ENCODE data around the gene TUBB2A. TPM values are rescaled to one million over a fixed set of nuclear protein-coding genes. Genes with fewer than 3 reads are reported as not detected.
"Not testable (repeated sequence)": the region's sequence is repeated elsewhere in the genome, so short reads cannot be mapped to it uniquely, and the experiment has no call there.

TUBB2A gene
- total and polyA plus RNA-seq, 2 donors from 2014 or later = 49.8 to 80.9 TPM

- no peaks in the 10 kb centered on the region for H3K4me1 ChIP-seq (ENCODE audit: control insufficient read depth in 2 of 3, insufficient read depth in 2 of 3, low read depth in 1 of 3, low read length in 3 of 3)
- H3K27ac ChIP-seq (ENCODE audit: low read depth in 2 of 2, low read length in 2 of 2) = no peak overlapping the region
- no peaks in the 10 kb centered on the region for H3K9me3 ChIP-seq (ENCODE audit: control insufficient read depth in 2 of 3, insufficient read depth in 1 of 3, low read length in 3 of 3)
- no peak overlapping the region for H3K9ac ChIP-seq (ENCODE audit: low read length in 3 of 3)
- no peak for FAIRE-seq
- TF ChIP-seq CTCF (IDR thresholded peaks at IDR 0.05; ENCODE audit: borderline replicate concordance, extremely low read depth, insufficient read depth) = no peak
- H3K4me3 ChIP-seq (ENCODE audit: low read length in 3 of 3) = no peak overlapping the region
- H3K27me3 ChIP-seq (ENCODE audit: control insufficient read depth, insufficient read depth, low read length) = no peaks in the 10 kb centered on the region
- DNase-seq = no peak
- intact Hi-C loops (cut with DNase I) = no loop called here
- no peaks in the 10 kb centered on the region for H3K36me3 ChIP-seq (ENCODE audit: control insufficient read depth in 2 of 3, insufficient read depth in 3 of 3, low read length in 3 of 3)
Observed at GRCh38 chr6:3193102-3193849, 35.9 kb upstream of the TUBB2A start.

GRCh38 chr6:3190779-3191178 lies 33.4 kb upstream of the TUBB2A start:
- no peak for FAIRE-seq
- H3K4me1 ChIP-seq (ENCODE audit: control insufficient read depth in 2 of 3, insufficient read depth in 2 of 3, low read depth in 1 of 3, low read length in 3 of 3) = no peaks in the 10 kb centered on the region
- no peaks in the 10 kb centered on the region for H3K9me3 ChIP-seq (ENCODE audit: control insufficient read depth in 2 of 3, insufficient read depth in 1 of 3, low read length in 3 of 3)
- no peak overlapping the region for H3K4me3 ChIP-seq (ENCODE audit: low read length in 3 of 3)
- no peak for TF ChIP-seq CTCF (IDR thresholded peaks at IDR 0.05; ENCODE audit: borderline replicate concordance, extremely low read depth, insufficient read depth)
- no peaks in the 10 kb centered on the region for H3K36me3 ChIP-seq (ENCODE audit: control insufficient read depth in 2 of 3, insufficient read depth in 3 of 3, low read length in 3 of 3)
- no peak overlapping the region for H3K9ac ChIP-seq (ENCODE audit: low read length in 3 of 3)
- intact Hi-C loops (cut with DNase I) = no loop called here
- H3K27ac ChIP-seq (ENCODE audit: low read depth in 2 of 2, low read length in 2 of 2) = no peak overlapping the region
- no peaks in the 10 kb centered on the region for H3K27me3 ChIP-seq (ENCODE audit: control insufficient read depth, insufficient read depth, low read length)
- no peak for DNase-seq

GRCh38 chr6:3190056-3190455 lies 32.7 kb upstream of the TUBB2A start:
- H3K4me1 ChIP-seq (ENCODE audit: control insufficient read depth in 2 of 3, insufficient read depth in 2 of 3, low read depth in 1 of 3, low read length in 3 of 3) = no peaks in the 10 kb centered on the region
- TF ChIP-seq CTCF (IDR thresholded peaks at IDR 0.05; ENCODE audit: borderline replicate concordance, extremely low read depth, insufficient read depth) = no peak
- intact Hi-C loops (cut with DNase I) = no loop called here
- H3K27ac ChIP-seq (ENCODE audit: low read depth in 2 of 2, low read length in 2 of 2) = no peak overlapping the region
- no peaks in the 10 kb centered on the region for H3K9me3 ChIP-seq (ENCODE audit: control insufficient read depth in 2 of 3, insufficient read depth in 1 of 3, low read length in 3 of 3)
- no peak overlapping the region for H3K9ac ChIP-seq (ENCODE audit: low read length in 3 of 3)
- H3K4me3 ChIP-seq (ENCODE audit: low read length in 3 of 3) = no peak overlapping the region
- DNase-seq = no peak
- H3K27me3 ChIP-seq (ENCODE audit: control insufficient read depth, insufficient read depth, low read length) = no peaks in the 10 kb centered on the region
- no peaks in the 10 kb centered on the region for H3K36me3 ChIP-seq (ENCODE audit: control insufficient read depth in 2 of 3, insufficient read depth in 3 of 3, low read length in 3 of 3)
- FAIRE-seq = no peak

- H3K9ac ChIP-seq (ENCODE audit: low read length in 3 of 3); intact Hi-C loops (cut with DNase I); DNase-seq; H3K27ac ChIP-seq (ENCODE audit: low read depth in 2 of 2, low read length in 2 of 2); H3K27me3 ChIP-seq (ENCODE audit: control insufficient read depth, insufficient read depth, low read length); H3K4me1 ChIP-seq (ENCODE audit: control insufficient read depth in 2 of 3, insufficient read depth in 2 of 3, low read depth in 1 of 3, low read length in 3 of 3); H3K36me3 ChIP-seq (ENCODE audit: control insufficient read depth in 2 of 3, insufficient read depth in 3 of 3, low read length in 3 of 3); H3K4me3 ChIP-seq (ENCODE audit: low read length in 3 of 3); FAIRE-seq; H3K9me3 ChIP-seq (ENCODE audit: control insufficient read depth in 2 of 3, insufficient read depth in 1 of 3, low read length in 3 of 3): not testable (repeated sequence)
Observed at GRCh38 chr6:3189192-3189591, 31.8 kb upstream of the TUBB2A start.

Data from kidney (tissue), 14 donors.